ENCODE data around the gene MYO1E. TPM values are rescaled to one million over a fixed set of nuclear protein-coding genes. Genes with fewer than 3 reads are reported as not detected.

The MYO1E gene
- total and polyA plus RNA-seq, 4 donors: 20.9 to 84.2 (median 52.4) TPM

GRCh38 chr15:59174151-59174834 is 198.4 kb downstream of the MYO1E start:
- H3K36me3 ChIP-seq (ENCODE audit: control insufficient read depth in 4 of 4, insufficient read depth in 4 of 4, low read length in 4 of 4): peaks cover 0 to 13% (median 2%) of the 10 kb centered on the region in 4 donors
- no peak overlapping the region for H3K4me3 ChIP-seq
- H3K4me1 ChIP-seq (ENCODE audit: control insufficient read depth in 5 of 5, insufficient read depth in 5 of 5, low read length in 5 of 5): peaks cover 0 to 6% (median 0%) of the 10 kb centered on the region in 5 donors
- WGBS, 2 donors: 89 to 95% methylated on average over 12 of the region's 12 CpGs
- no peak for TF ChIP-seq CTCF (IDR thresholded peaks at IDR 0.05; ENCODE audit: control extremely low read depth, extremely low read depth)
- no peaks in the 10 kb centered on the region for H3K27me3 ChIP-seq (ENCODE audit: control insufficient read depth in 3 of 3, insufficient read depth in 3 of 3, low read length in 2 of 3)
- no peak overlapping the region for H3K9ac ChIP-seq (ENCODE audit: insufficient read depth in 1 of 2, low read length in 2 of 2)
- no peaks in the 10 kb centered on the region for H3K9me3 ChIP-seq (ENCODE audit: control insufficient read depth in 4 of 4, insufficient read depth in 3 of 4, low read length in 3 of 4)
- ATAC-seq (ENCODE audit: insufficient read depth, low FRiP score) (no peak), DNase-seq (no peak)
- H3K27ac ChIP-seq (ENCODE audit: low read depth in 1 of 2, low read length in 1 of 2): peak overlapping the region in 1 of 2 donors; percentile 39

- no peak overlapping the region for H3K27ac ChIP-seq (ENCODE audit: low read depth in 1 of 2, low read length in 1 of 2)
- H3K9ac ChIP-seq (ENCODE audit: insufficient read depth in 1 of 2, low read length in 2 of 2): no peak overlapping the region
- no peak overlapping the region for H3K4me3 ChIP-seq
- 99% methylated on average over 5 of the region's 5 CpGs for WGBS, 2 donors
- TF ChIP-seq CTCF (IDR thresholded peaks at IDR 0.05; ENCODE audit: control extremely low read depth, extremely low read depth): no peak
- H3K36me3 ChIP-seq (ENCODE audit: control insufficient read depth in 4 of 4, insufficient read depth in 4 of 4, low read length in 4 of 4): peaks cover 0 to 12% (median 2%) of the 10 kb centered on the region in 4 donors
- no peaks in the 10 kb centered on the region for H3K9me3 ChIP-seq (ENCODE audit: control insufficient read depth in 4 of 4, insufficient read depth in 3 of 4, low read length in 3 of 4)
- DNase-seq (no peak), ATAC-seq (ENCODE audit: insufficient read depth, low FRiP score) (no peak)
- H3K27me3 ChIP-seq (ENCODE audit: control insufficient read depth in 3 of 3, insufficient read depth in 3 of 3, low read length in 2 of 3): no peaks in the 10 kb centered on the region
- H3K4me1 ChIP-seq (ENCODE audit: control insufficient read depth in 5 of 5, insufficient read depth in 5 of 5, low read length in 5 of 5): peaks cover 0 to 8% (median 0%) of the 10 kb centered on the region in 5 donors
These were observed 199.5 kb downstream of the MYO1E start for GRCh38 chr15:59173194-59173593.

- H3K27me3 ChIP-seq (ENCODE audit: control insufficient read depth in 3 of 3, insufficient read depth in 3 of 3, low read length in 2 of 3): no peaks in the 10 kb centered on the region
- no peaks in the 10 kb centered on the region for H3K9me3 ChIP-seq (ENCODE audit: control insufficient read depth in 4 of 4, insufficient read depth in 3 of 4, low read length in 3 of 4)
- no peak for ATAC-seq (ENCODE audit: insufficient read depth, low FRiP score)
- H3K27ac ChIP-seq (ENCODE audit: low read depth in 1 of 2, low read length in 1 of 2): no peak overlapping the region
- no peak for TF ChIP-seq CTCF (IDR thresholded peaks at IDR 0.05; ENCODE audit: control extremely low read depth, extremely low read depth)
- no peak overlapping the region for H3K4me3 ChIP-seq
- WGBS, 2 donors: 97 to 99% methylated on average over 7 of the region's 7 CpGs
- peaks cover 0 to 8% (median 0%) of the 10 kb centered on the region in 5 donors for H3K4me1 ChIP-seq (ENCODE audit: control insufficient read depth in 5 of 5, insufficient read depth in 5 of 5, low read length in 5 of 5)
- H3K36me3 ChIP-seq (ENCODE audit: control insufficient read depth in 4 of 4, insufficient read depth in 4 of 4, low read length in 4 of 4): peaks cover 0 to 12% (median 2%) of the 10 kb centered on the region in 4 donors
- H3K9ac ChIP-seq (ENCODE audit: insufficient read depth in 1 of 2, low read length in 2 of 2): no peak overlapping the region
- DNase-seq: no peak
These were observed 200.3 kb downstream of the MYO1E start for GRCh38 chr15:59172289-59172901.

All from lung (tissue), 12 donors.